GM10847 (cell line): ENCODE data around the gene SOCS3.

Experiments used
- POLR2A ChIP-seq: IDR thresholded peaks from 2 replicates; pipeline ENCODE4 v1.6.1; 2011; ENCODE audit not compliant: insufficient read length; ENCODE audit errors: extremely low read depth

SOCS3 gene

DNA sequence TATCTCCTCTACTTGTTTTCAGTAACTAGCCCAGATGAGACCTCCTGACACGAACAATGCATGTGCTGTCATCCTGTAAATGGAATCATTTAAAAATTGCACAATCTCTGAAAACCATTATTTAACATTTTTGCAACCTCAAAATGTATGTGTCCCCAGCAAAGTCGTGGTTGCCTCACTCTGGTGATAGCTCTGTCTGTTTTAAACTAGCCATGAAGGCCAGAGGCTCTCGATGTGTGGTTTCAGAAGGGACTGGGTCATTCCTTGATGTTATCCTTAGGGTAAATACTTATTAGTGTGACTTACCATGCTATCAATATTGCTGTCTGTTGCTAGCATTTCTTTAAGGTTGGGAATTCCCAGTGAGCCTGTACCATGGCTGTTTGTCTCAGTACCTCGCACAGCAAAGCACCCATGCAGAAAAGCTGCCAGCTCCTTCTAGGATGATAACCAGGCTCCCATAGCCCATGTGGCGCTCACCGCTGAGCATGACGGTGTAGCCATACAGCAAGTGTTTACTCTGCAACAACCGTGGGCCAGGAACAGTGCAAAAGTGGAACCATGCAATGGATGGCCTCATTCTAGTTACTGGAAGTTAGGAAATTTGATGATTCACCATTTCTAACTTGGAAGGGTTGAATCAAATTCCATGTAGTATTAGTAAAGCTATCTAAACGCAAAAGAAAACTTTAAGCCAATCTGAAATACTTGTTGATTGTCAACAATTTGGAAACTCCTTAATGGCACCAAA is 15.7 kb upstream of the SOCS3 start:
- no peak for TF ChIP-seq POLR2A

DNA sequence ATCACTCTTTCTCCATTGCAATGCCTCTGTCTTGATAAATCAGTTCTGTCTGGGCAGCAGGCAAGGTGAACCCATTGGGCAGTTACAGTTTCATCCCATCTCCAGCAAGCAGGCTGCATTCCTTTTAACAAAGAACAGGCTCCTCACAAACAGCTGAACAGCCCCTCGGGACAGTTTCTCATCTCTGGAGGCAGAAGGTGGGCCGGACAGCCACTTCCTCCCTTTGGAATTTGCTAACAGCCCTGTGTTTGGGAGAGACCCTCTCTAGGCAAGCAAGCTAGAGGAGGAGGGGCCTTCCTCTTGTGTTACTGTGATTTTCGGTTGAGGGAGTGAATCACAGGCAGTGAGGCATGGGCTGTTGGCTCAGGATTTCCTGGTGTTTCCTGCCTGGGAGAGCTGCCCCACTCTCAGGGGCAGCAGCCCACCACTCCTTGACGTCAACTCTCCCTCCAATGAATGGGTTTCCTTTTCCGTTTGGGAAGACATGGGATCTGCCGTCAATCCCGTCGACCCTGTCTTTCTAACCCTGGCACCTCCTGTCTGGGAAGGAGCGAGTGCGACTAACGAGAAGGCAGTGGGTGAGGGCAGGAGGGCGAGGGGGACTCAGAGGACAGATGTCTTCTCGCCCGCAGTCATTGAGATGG is 14.9 kb upstream of the SOCS3 start:
- TF ChIP-seq POLR2A = no peak

DNA sequence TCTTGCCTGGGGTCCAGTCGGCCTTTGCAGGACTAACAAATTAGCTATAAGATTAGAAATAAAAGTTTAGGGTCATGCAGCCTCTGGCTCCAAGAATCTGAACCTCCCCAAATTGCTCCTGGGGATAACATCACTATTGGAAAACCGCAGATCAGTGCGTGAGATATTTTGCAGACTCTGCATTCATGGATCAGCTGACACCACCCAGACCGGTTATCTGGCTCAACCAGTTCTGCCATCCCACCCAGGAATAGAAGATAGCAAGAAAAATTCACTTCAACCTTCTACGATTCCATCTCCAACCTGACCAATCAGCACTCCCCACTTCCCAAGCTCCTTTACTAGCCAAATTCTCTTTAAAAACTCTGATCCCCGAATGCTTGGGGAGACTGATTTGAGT is 14.3 kb upstream of the SOCS3 start:
- TF ChIP-seq POLR2A = no peak

DNA sequence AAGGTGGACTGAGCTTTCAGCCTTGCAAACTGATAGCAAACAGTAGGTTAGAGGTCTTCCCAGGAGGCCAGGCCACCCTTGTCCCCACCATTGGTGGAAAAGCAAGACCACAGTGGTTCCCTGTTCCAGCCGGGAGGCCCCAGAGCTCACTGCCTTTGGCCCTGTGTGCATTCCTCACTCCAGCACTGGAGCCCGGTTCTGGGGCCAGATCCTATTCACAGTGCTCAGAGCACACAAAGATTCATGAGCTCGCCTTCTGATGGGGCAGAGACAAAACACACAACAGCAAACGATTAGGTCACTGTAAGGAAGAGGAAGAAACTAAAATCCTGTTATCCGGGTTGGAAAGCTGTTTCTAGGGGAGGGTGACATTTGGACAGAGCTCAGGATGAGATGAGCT is 13.0 kb upstream of the SOCS3 start:
- no peak for TF ChIP-seq POLR2A

DNA sequence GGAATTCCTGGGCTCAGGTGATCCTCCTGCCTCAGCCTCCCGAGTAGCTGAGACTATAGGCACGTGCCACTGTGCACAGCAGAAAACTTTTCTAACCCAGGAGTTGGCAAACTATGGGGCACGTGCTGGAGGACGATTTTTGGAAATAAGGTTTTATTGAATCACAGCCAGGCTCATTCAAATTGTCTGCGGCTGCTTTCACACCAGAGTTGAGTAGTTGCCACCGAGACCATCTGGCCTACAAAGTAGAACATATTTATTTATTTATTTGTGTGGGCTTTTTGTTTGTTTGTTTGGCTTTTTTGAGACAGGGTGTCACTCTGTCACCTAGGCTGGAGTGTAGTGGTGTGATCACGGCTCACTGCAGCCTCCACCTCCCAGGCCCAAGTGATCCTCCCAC is 11.2 kb upstream of the SOCS3 start:
- TF ChIP-seq POLR2A = no peak

DNA sequence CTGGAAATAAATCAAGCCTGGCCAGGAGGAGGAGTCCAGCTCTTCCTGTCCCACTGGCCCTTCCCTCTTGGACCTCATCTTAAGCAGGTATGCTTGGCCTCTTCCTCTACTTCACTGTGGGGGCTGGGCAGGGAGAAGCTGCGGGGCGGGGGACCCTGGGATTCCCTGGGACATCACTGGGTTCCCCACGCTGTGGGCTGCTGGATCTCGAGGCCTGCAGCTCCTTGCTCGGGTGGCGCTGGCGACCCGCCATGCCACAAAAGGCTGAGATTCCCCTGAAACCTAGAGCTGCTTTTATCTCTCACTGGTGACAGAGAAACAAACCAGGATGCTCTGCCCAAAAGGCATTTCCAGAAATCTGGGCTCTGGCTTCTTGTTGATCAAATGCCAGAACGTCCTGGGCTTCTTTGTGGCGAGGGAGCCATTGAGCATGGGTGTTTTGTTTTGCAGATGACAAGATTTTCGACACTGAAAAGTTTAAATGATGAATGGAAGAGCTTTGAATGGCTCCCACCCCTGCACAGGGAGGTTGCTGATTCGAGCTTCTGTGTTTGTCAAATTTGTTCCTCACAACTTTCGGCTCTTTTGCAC is 10.0 kb upstream of the SOCS3 start:
- no peak for TF ChIP-seq POLR2A

DNA sequence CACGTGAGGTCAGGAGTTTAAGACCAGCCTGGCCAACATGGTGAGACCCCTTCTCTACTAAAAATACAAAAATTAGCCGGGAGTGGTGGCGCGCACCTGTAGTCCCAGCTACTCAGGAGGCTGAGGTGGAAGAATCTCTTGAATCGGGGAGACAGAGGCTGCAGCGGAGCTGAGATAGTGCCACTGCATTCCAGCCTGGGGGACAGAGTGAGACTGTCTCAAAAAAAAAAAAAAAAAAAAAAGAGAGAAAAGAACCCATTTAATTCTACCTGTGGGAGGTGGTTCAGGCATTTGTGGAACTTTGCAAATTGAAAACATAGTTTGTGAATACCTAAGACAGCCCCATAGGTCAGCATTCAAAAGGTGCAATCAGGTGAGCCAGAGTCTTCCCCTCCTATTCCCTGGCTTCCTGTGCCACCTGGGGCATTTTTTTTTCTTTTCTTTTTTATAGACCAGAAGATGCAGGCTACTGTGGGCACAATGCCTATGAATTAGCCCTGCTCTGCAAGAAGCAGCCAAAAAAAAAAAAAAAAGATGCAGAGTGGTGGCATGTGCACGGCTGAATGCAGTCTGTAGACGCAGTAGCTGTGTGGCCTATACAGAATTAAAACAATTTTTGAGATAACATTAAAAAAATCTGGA is 9.1 kb upstream of the SOCS3 start:
- TF ChIP-seq POLR2A = no peak

DNA sequence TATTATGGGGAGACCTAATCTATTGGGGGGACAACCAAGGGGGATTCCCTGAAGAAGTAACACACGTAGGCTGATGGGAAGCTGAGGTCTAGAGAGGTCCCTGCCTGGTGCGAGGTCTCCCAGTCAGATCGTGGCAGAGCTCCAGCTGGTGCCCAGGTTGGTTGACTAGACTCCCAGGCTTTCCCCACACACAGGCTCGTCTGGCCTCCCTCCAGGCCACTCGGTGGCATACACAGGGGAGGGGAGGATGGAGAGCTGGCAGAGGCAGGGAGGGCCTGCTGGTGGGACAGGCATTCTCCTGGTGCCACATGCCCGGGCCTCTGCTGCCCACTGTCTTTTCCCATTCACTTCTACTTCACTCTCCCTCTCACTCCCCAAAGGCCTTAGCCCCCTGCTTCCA is 8.5 kb upstream of the SOCS3 start:
- no peak for TF ChIP-seq POLR2A

DNA sequence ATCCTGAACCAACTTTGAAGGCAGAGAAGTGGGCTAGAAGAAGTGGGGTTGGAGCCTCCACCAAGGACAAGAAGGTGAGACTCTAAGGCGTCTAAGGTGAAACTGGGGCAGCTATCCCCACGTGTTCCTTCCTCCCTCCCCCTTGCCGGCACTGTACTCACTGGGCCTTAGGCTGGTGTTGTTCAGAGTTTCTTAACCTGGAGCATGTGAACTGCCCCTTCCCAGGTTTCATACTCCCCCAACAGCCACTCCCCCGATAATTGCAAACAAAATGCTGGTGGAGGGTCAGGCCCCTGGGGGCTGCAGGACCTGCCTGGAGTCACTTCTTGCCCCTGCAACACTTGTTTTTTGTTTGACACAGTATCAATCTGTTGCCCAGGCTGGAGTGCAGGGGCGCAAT is 7.3 kb upstream of the SOCS3 start:
- no peak for TF ChIP-seq POLR2A

DNA sequence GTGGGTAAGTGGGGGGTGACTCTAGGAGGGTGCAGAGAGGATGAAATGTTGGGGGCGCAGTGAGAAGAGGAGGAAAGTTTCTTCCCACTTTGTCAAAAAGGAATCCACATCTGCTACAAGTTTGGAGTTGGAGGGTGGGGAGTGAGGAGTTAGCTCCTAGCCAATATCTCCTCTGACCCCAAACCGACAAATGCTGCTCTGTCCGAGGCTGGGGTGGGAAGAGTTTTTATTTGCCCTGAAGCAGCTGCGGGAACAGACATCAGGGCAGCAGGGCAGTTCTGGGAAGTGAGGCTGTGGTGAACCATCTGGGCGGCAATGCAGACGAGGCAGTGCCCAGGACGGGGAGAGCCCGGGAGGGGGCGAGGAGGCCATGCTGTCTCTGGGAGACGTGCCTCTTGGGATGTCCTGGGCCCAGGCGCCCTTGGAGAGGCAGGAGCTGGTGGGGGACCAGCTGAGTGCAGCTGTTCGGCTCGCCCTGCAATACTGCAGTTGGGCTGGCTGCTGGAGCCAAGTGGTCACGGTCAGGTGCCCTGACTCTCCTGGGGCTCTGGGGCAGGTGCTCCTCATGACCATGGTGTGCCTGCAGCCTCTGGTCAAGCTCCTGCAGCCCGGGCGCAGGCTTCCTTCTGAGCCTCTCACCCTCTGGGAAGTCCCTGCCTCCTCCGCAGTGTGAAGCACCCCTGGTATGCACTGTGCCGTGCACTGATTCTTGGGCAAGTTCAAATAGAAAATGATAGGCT is 6.4 kb upstream of the SOCS3 start:
- no peak for TF ChIP-seq POLR2A

DNA sequence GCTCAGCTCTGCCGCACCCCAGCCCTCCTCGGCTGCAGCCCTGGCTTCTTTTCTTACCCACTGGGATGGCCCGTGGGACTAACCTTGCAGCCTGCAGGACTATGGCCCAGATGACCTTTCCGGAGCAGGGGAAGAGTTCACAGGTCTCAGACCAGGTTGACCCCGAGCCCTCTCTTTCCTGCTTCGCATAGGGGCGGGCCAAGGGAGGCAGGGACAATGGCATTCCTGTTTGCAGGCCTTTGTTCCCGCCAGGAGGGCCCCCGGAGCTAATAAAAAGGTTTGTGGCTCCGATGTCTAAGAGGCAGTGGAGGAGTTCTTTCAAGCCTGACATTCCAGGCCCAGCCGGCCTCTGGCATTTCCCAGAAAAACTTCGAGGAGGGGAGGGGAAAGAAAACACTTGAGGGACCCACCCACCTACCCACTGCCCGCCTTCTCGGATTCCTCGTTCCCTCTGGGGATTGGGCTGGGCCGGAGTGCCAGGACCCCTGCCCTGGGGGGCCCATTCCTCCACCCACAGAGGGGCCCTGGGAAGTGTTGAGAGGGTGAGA is 5.8 kb upstream of the SOCS3 start:
- TF ChIP-seq POLR2A = no peak

DNA sequence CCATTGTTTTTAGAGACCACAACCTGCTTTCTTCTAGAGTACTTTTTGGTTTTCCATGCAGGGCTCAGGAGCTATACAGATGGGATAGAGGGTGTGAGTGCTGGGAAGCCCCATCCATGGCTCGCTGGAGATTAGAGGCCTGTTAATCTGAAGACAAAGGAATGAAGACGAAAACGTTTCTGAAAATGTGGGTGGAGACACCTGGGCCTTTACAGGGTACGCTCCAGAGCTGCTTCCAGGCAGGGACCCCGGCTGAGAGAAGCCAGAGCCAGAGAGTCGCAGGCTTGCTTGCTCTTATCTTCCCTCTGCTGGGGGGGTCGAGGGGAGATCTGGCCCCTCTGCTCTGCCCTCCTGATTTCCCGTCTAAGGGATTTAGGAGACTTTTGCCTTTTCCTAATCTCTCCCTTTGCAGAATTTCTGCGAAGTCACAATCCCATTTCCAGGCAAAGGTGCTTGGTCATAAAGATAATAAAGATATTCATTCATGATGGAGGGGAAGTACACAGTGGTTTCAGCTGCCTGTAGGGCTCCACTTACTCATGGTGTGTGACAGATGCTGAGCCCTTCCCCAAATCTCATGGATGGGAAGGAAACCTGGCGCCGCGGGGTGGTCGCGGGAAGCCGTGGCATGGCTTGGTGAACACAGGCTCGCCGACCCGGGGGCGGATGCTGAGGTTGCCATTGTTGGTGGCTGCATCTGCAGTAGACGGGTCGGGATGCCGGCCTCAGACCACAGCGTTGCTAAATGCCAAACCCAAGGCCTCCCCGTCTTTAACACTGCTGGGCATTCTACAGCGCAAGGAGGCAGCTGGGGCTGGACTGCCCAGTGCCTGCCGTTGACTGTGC is 4.8 kb upstream of the SOCS3 start:
- TF ChIP-seq POLR2A = no peak

DNA sequence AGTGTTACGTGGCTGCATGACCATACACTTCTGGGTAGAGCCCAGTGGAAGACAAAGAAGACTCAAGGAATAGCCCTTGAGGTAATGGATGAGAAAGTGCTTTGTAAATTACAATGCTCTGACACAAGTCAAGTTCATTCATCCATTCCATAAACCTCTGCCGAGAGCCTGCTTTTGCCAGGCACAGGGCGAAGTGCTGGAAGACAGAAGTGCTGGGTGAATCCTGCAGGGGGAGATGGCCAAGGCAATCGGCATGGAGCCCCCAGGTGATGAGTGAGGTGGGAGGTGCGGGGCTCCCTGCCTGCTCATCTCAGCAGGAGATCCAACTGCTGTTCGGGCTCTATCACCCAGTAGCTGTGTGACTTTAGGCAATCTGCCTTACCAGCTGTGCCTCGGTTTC is 2.8 kb upstream of the SOCS3 start:
- TF ChIP-seq POLR2A = no peak

DNA sequence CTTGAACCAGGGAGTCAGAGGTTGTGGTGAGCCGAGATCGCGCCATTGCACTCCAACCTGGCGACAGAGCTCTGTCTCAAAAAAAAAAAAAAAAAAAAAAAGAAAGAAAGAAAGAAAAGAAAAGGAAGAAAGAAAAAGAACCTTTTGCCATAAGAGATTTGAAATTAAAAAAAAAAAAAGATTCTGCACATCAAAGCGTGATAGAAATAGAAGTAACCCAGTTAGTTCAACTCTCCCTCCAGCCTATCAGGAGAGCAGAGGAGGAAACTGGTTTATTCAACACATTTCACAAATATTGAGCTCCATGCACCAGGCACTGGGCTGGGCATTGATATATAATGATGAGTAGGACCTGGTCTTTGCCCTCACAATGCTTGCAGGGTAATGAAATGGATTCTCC is 2.4 kb upstream of the SOCS3 start:
- no peak for TF ChIP-seq POLR2A

DNA sequence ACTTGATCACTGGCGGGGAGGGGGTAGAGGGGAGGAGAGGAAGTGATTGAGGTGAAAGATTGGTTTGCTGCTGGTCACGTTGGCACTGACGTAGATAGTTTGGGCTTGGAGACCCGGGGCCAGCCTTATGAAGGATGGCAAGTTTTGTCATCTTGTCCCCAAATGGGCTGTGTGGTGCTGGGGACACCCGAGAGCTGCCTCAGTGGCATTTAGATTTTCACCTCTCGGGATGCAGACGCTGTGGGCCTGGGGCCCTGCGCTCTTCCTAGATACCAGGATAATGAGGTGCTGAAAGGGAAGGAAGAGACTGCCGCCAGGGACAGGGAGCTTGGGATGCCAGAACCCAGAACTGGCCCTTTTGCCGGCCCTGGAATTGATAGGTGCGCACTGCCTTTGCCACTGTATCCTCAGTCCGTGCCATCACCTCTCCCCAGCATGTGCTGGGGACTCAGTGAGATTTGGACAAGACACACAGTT is 1.4 kb upstream of the SOCS3 start:
- TF ChIP-seq POLR2A = no peak
